Right lung (tissue), 5 donors: ENCODE measurements around the gene TMEM69. TPM values are rescaled to one million over a fixed set of nuclear protein-coding genes. Genes with fewer than 3 reads are reported as not detected.
"Not testable (repeated sequence)": the region's sequence is repeated elsewhere in the genome, so short reads cannot be mapped to it uniquely, and the experiment has no call there.

ENCODE experiments used
- DNase-seq, 2 donors: peaks; one replicate each; pipeline ENCODE4 v3.0.0-alpha.2; 2013
- polyA plus RNA-seq, 5 donors: library from polyadenylated mRNA; unstranded; fragments of 120-200 nt; gene quantifications; one replicate each; pipeline versions ENCODE4 v1.2.1 to v1.2.3, GENCODE V29; 2013; ENCODE audit warnings: inconsistent platforms in 1 of 5, low replicate concordance in 1 of 5; ENCODE audit not compliant: insufficient read length in 5 of 5, insufficient read depth in 1 of 5

TMEM69 gene
- polyA plus RNA-seq, 5 donors, result 33.3 to 59.1 (median 49.6) TPM

GRCh38 chr1:45730075-45730779, 42.2 kb downstream of the TMEM69 start:
- DNase-seq, result peak; percentile 13 to 19

DNA sequence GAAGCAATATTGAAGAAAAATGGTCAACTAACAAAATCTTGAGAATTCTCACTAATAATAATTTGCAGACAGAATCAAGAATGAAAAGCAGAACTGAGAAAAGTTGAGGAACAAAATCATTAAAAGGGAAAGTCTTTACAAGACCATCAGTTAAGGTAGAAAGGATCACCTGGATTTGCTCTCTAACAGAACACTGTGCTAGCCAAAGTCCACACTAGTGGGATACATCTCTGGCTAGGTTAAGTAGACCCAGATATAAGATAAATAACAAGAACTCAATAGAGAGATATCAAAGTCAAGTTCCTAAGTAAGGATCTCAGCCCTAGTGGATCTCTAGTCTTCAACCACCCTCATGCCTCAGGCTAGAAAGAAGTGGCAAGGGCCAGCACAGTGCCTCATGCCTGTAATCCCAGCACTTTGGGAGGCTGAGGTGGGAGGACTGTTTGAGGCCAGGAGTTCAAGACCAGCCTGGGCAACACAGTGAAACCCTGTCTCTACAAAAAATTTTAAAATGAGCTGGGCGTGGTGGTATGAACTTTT, 42.9 kb downstream of the TMEM69 start:
- DNase-seq, result no peak

DNA sequence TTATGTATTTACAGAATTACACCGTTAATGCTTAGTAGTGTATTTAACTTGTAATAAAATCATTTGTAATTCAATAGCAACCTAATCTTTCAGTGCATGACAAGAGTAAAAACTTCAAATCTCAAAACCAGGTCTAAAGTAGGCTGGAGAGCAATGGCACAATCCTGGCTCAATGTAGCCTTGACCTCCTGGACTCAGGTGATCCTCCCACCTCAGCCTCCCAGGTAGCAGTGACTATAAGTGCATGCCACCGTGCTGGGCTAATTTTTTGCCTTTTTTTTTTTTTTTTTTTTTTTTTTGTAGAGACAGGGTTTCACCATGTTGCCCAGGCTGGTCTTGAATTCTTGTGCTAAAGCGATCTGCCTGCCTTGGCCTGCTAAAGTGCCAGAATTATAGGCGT, 51.2 kb downstream of the TMEM69 start:
- DNase-seq, result no peak

GRCh38 chr1:45739641-45740156, 51.7 kb downstream of the TMEM69 start:
- DNase-seq, result not testable (repeated sequence)

Other genes with a start within 250 kb of the TMEM69 start
- gene TESK2, start 197.0 kb upstream of the TMEM69 start, polyA plus RNA-seq, result 10 to 100 TPM in 1 of 5 donors, 1 to 10 TPM in 4; 8.6 to 10.7 (median 9.2) TPM
- gene CCDC163, start 188.1 kb upstream of the TMEM69 start, polyA plus RNA-seq, result 1 to 10 TPM; 1.6 to 6.3 (median 5.1) TPM
- 10 to 100 TPM in 4 of 5 donors, 1 to 10 TPM in 1; 9.3 to 10.9 (median 10.4) TPM for gene MMACHC, start 187.9 kb upstream of the TMEM69 start, polyA plus RNA-seq
- 100 to 1,000 TPM; 220 to 266 (median 258) TPM for gene PRDX1, start 166.3 kb upstream of the TMEM69 start, polyA plus RNA-seq
- 100 to 1,000 TPM; 138 to 154 (median 142) TPM for gene AKR1A1, start 137.4 kb upstream of the TMEM69 start, polyA plus RNA-seq
- 100 to 1,000 TPM; 270 to 425 (median 352) TPM for gene NASP, start 104.1 kb upstream of the TMEM69 start, polyA plus RNA-seq
- gene CCDC17, start 64.1 kb upstream of the TMEM69 start, polyA plus RNA-seq, result 10 to 100 TPM in 1 of 5 donors, 1 to 10 TPM in 4; 2.7 to 10.4 (median 8.7) TPM
- 100 to 1,000 TPM in 4 of 5 donors, 10 to 100 TPM in 1; 87.8 to 131 (median 118) TPM for gene GPBP1L1, start 1.6 kb upstream of the TMEM69 start, polyA plus RNA-seq
- 10 to 100 TPM; 19.2 to 23.9 (median 22.9) TPM for gene IPP, start 62.5 kb downstream of the TMEM69 start, polyA plus RNA-seq
- 10 to 100 TPM; 56.8 to 72.5 (median 62.2) TPM for gene MAST2, start 115.4 kb downstream of the TMEM69 start, polyA plus RNA-seq